ENCODE results near the gene FCRLB.

The FCRLB gene

DNA sequence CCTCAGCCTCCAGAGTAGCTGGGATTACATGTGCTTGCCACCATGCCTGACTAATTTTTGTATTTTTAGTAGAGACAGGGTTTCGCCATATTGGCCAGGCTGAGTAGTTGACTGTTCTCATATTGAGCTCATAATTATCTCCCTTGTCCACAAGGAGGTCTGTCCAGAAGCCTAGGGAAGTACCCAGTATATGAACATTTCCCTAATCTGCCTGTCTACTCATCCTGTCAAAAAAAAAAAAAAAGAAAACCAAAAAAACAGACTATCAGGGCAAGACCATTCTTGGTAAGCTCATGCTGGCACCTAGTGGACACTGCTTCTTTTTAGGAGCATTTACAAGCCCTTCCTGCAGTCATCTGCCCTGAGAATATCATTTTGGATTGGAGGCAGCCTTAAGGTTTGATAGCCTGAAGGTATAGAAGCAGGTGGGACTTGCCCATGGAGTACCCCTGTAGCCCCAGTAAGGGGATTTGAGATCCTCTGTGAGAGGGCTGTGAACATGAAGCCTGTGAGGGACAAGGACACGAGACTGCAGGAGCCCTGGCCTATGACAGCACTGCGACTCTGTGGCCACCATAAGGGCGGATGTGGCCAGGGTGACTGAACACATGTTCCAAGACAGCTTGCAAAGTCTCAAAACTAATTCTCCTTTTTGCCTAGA, 17.4 kb downstream of the FCRLB start:
- no peak overlapping the region for H3K4me3 ChIP-seq (ENCODE audit: insufficient read depth, low read length, poor library complexity, severe bottlenecking)
- H3K27ac ChIP-seq (ENCODE audit: low read depth, low read length) = no peak overlapping the region
- no peaks in the 10 kb centered on the region for H3K79me2 ChIP-seq (ENCODE audit: insufficient read depth, low read length)
- H3K27me3 ChIP-seq (ENCODE audit: low read length) = no peaks in the 10 kb centered on the region
- no peaks in the 10 kb centered on the region for H3K36me3 ChIP-seq (ENCODE audit: low read length)
- H3K4me2 ChIP-seq (ENCODE audit: low read depth, low read length, poor library complexity, severe bottlenecking) = no peak overlapping the region
- peak overlapping the region; percentile 11; the same call in 1 of the 2 replicates for H3K9ac ChIP-seq (ENCODE audit: low read length)
- no peaks in the 10 kb centered on the region for H4K20me1 ChIP-seq (ENCODE audit: low read depth, low read length)
- no peak overlapping the region for H2AFZ ChIP-seq (ENCODE audit: low read depth, low read length, severe bottlenecking)
- peaks cover 6% of the 10 kb centered on the region; the same call in 1 of the 2 replicates for H3F3A ChIP-seq (ENCODE audit: insufficient read depth)
- TF ChIP-seq, protein P1, sequence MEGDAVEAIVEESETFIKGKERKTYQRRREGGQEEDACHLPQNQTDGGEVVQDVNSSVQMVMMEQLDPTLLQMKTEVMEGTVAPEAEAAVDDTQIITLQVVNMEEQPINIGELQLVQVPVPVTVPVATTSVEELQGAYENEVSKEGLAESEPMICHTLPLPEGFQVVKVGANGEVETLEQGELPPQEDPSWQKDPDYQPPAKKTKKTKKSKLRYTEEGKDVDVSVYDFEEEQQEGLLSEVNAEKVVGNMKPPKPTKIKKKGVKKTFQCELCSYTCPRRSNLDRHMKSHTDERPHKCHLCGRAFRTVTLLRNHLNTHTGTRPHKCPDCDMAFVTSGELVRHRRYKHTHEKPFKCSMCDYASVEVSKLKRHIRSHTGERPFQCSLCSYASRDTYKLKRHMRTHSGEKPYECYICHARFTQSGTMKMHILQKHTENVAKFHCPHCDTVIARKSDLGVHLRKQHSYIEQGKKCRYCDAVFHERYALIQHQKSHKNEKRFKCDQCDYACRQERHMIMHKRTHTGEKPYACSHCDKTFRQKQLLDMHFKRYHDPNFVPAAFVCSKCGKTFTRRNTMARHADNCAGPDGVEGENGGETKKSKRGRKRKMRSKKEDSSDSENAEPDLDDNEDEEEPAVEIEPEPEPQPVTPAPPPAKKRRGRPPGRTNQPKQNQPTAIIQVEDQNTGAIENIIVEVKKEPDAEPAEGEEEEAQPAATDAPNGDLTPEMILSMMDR (IDR thresholded peaks at IDR 0.05; ENCODE audit: insufficient read depth, low read length, poor library complexity, severe bottlenecking) = peak; percentile 59
- no peak for TF ChIP-seq EZH2phosphoT487 (conservative IDR thresholded peaks at IDR 0.05; ENCODE audit: low read length)
- no peaks in the 10 kb centered on the region for H3K9me3 ChIP-seq (ENCODE audit: insufficient read depth, low read length)
- H3K9me2 ChIP-seq (replicated peaks; ENCODE audit: insufficient read depth, low read length) = no peaks in the 10 kb centered on the region

DNA sequence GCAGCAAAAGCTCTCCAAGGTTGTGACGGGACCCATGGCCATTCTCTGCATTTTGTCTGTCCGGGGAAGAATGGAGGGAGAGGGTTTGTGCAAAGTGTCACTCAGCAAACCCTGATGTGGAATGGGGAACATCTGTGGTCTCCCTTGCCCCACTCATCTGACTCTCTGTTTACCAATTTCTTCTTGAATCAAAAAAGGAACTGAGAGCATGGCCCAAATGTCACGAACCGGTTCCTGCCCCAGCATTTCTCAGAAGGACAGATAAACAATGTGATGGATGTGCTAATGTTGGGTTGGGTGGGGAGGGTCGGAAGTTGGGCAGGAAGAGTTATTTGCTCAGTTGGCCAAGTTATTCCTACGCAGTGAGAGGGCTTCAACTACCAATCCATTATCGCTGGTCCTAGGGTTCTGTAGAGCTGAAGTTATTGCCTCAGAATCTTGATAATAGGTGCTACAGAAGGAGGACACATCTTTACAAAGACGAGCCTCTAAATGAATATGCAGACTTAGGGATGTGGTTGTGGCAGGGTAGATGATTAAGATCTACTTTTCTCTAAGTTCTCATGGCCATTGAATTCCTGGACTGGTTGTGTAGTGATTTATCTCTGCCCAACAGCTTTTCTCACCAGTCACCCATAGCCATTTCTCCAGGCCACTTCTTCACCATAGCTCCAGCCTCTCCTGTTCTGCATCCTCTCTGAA, 18.7 kb downstream of the FCRLB start:
- TF ChIP-seq, protein P1 (IDR thresholded peaks at IDR 0.05; ENCODE audit: insufficient read depth, low read length, poor library complexity, severe bottlenecking) = no peak
- no peak for TF ChIP-seq EZH2phosphoT487 (conservative IDR thresholded peaks at IDR 0.05; ENCODE audit: low read length)
- no peak overlapping the region for H3K27ac ChIP-seq (ENCODE audit: low read depth, low read length)

DNA sequence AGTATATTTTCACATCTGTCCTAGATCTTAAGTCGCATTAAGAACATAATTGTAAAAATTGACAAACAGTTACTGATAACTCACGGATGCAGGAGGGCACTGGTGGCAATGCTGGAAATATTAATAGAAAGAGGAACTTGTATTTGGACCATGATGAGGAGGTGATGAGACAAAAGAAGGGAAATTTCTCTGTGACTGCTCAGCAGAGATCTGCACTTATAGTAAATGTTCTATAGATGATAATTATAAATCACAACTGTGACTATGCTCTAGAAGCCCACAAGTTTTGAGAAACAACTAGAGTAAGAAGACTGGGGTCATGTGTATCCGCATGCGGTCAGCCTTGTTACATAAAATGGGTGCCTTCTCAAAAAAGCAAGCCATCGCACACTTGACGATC, 19.6 kb downstream of the FCRLB start:
- Histone ChIP-seq H3K27ac (ENCODE audit: low read depth, low read length) (no peak overlapping the region), H3K9me2 (replicated peaks; ENCODE audit: insufficient read depth, low read length) (no peaks in the 10 kb centered on the region), H3K27me3 (ENCODE audit: low read length) (no peaks in the 10 kb centered on the region), H3K4me3 (ENCODE audit: insufficient read depth, low read length, poor library complexity, severe bottlenecking) (no peak overlapping the region), H2AFZ (ENCODE audit: low read depth, low read length, severe bottlenecking) (no peak overlapping the region), H3K4me2 (ENCODE audit: low read depth, low read length, poor library complexity, severe bottlenecking) (no peak overlapping the region), H3K36me3 (ENCODE audit: low read length) (no peaks in the 10 kb centered on the region), H3K9ac (ENCODE audit: low read length) (no peak overlapping the region), H4K20me1 (ENCODE audit: low read depth, low read length) (no peaks in the 10 kb centered on the region), H3K9me3 (ENCODE audit: insufficient read depth, low read length) (no peaks in the 10 kb centered on the region), H3F3A (ENCODE audit: insufficient read depth) (peaks cover 6% of the 10 kb centered on the region; the same call in 1 of the 2 replicates), H3K79me2 (ENCODE audit: insufficient read depth, low read length) (no peaks in the 10 kb centered on the region)
- no peak for TF ChIP-seq EZH2phosphoT487 (conservative IDR thresholded peaks at IDR 0.05; ENCODE audit: low read length)
- TF ChIP-seq, protein P1 (IDR thresholded peaks at IDR 0.05; ENCODE audit: insufficient read depth, low read length, poor library complexity, severe bottlenecking) = no peak

More for the DNA sequence above, 18.7 kb downstream of the FCRLB start:
- H3K9me3 ChIP-seq (ENCODE audit: insufficient read depth, low read length) = no peaks in the 10 kb centered on the region
- no peaks in the 10 kb centered on the region for H3K36me3 ChIP-seq (ENCODE audit: low read length)
- H4K20me1 ChIP-seq (ENCODE audit: low read depth, low read length) = no peaks in the 10 kb centered on the region
- H3K9me2 ChIP-seq (replicated peaks; ENCODE audit: insufficient read depth, low read length) = no peaks in the 10 kb centered on the region
- H3K27me3 ChIP-seq (ENCODE audit: low read length) = no peaks in the 10 kb centered on the region
- no peak overlapping the region for H3K4me3 ChIP-seq (ENCODE audit: insufficient read depth, low read length, poor library complexity, severe bottlenecking)
- H3K9ac ChIP-seq (ENCODE audit: low read length) = no peak overlapping the region
- H3K79me2 ChIP-seq (ENCODE audit: insufficient read depth, low read length) = no peaks in the 10 kb centered on the region
- H3F3A ChIP-seq (ENCODE audit: insufficient read depth) = peaks cover 6% of the 10 kb centered on the region; the same call in 1 of the 2 replicates
- no peak overlapping the region for H3K4me2 ChIP-seq (ENCODE audit: low read depth, low read length, poor library complexity, severe bottlenecking)
- H2AFZ ChIP-seq (ENCODE audit: low read depth, low read length, severe bottlenecking) = no peak overlapping the region
